OCI-LY7 (cell line): ENCODE results near the gene BICD1. TPM values are rescaled to one million over a fixed set of nuclear protein-coding genes. Genes with fewer than 3 reads are reported as not detected.
"Not testable (repeated sequence)": the region's sequence is repeated elsewhere in the genome, so short reads cannot be mapped to it uniquely, and the experiment has no call there.

ENCODE experiments used
- BruUV-seq: library from RNA; stranded (reverse); fragments of 400-500 nt; replicated peaks from 2 replicates; lab custom pipeline; 2021; lab: Mats Ljungman, UMichigan
- CTCF ChIA-PET: fragments of 300-600 bp; sonication (Branson Sonifier 250); formaldehyde crosslinking; loops from one replicate; lab custom pipeline; 2022; ENCODE audit warnings: antibody characterized with exemption; ENCODE audit not compliant: unreplicated experiment; lab: Charles Lee
- POLR2A ChIA-PET: fragments of 300-600 bp; sonication (Branson Sonifier 250); formaldehyde crosslinking; loops from one replicate; lab custom pipeline; 2022; ENCODE audit warnings: antibody characterized with exemption; lab: Charles Lee
- DNase-seq: peaks from one replicate; pipeline ENCODE4 v3.0.0-alpha.2; 2015; ENCODE audit warnings: low spot score
- H2AFZ ChIP-seq: fragments of 200-600 bp; sonication (generic), shearing (Covaris generic); 2 replicates; pipeline ENCODE4 v1.6.1; 2014; ENCODE audit warnings: mild to moderate bottlenecking, antibody characterized with exemption, low read length, moderate library complexity
- H3K27ac ChIP-seq: fragments of 200-600 bp; sonication (generic); 2 replicates; pipeline ENCODE4 v1.5.1; 2014; ENCODE audit warnings: mixed run types, low read depth, mild to moderate bottlenecking, moderate library complexity, low read length, inconsistent platforms; ENCODE audit not compliant: poor library complexity, severe bottlenecking
- H3K36me3 ChIP-seq: fragments of 200-600 bp; sonication (generic); 2 replicates; pipeline ENCODE4 v1.6.1; 2014; ENCODE audit warnings: mild to moderate bottlenecking, antibody characterized with exemption, low read length, moderate library complexity, mixed read lengths; ENCODE audit not compliant: insufficient read depth
- H3K4me1 ChIP-seq: fragments of 200-600 bp; sonication (generic); 2 replicates; pipeline ENCODE4 v1.5.1; 2014; ENCODE audit warnings: mild to moderate bottlenecking, low read length; ENCODE audit not compliant: insufficient read depth, poor library complexity, severe bottlenecking
- H3K4me2 ChIP-seq: fragments of 200-600 bp; sonication (generic); 2 replicates; pipeline ENCODE4 v1.6.1; 2014; ENCODE audit warnings: mild to moderate bottlenecking, low read length
- H3K4me3 ChIP-seq: fragments of 200-600 bp; sonication (generic); 2 replicates; pipeline ENCODE4 v1.5.1; 2014; ENCODE audit warnings: mild to moderate bottlenecking, low read depth, low read length; ENCODE audit not compliant: poor library complexity, severe bottlenecking
- H3K79me2 ChIP-seq: fragments of 200-600 bp; sonication (generic); 2 replicates; pipeline ENCODE4 v1.6.1; 2016; ENCODE audit warnings: low read depth, mild to moderate bottlenecking, low read length, moderate library complexity, mixed read lengths; ENCODE audit not compliant: insufficient read depth
- H3K9me2 ChIP-seq: fragments of 200-600 bp; sonication (generic); 2 replicates; pipeline ENCODE4 v1.6.1; 2016; ENCODE audit warnings: mild to moderate bottlenecking, low read length, mixed read lengths; ENCODE audit not compliant: insufficient read depth
- H3K9me3 ChIP-seq: fragments of 200-600 bp; sonication (generic); 2 replicates; pipeline ENCODE4 v1.6.1; 2014; ENCODE audit warnings: mild to moderate bottlenecking, mixed run types, low read length, mixed read lengths
- H4K20me1 ChIP-seq: fragments of 200-600 bp; sonication (generic); 2 replicates; pipeline ENCODE4 v1.6.1; 2014; ENCODE audit warnings: mild to moderate bottlenecking, antibody characterized with exemption, low read length, moderate library complexity, mixed read lengths; ENCODE audit not compliant: insufficient read depth
- EZH2phosphoT487 ChIP-seq: fragments of 200-600 bp; sonication (generic); IDR thresholded peaks from 2 replicates; pipeline ENCODE4 v1.6.1; 2018; ENCODE audit warnings: low read depth, borderline replicate concordance, mild to moderate bottlenecking, mixed run types, antibody characterized with exemption, low read length, moderate library complexity, mixed read lengths
- intact Hi-C: fragments of 100-400 bp; cut with micrococcal nuclease; formaldehyde crosslinking; loops from one replicate; pipeline ENCODE4 v1.10.0; 2022; ENCODE audit not compliant: unreplicated experiment
- total RNA-seq, 2 experiments: library from RNA; depleted of rRNA in 1 of 2; stranded (reverse); fragments of >200 nt in 1 of 2; shearing (Covaris generic) in 1 of 2; gene quantifications; 2 replicates each; pipeline ENCODE4 v1.2.3, GENCODE V29; 2014 to 2022
- TF ChIP-seq, protein P1 (sequence below): fragments of 200-600 bp; sonication (generic); conservative IDR thresholded peaks from 2 replicates; pipeline ENCODE4 v1.5.1; 2014; ENCODE audit warnings: mild to moderate bottlenecking, antibody characterized with exemption, low read length, moderate library complexity, mixed read lengths

The BICD1 gene
- total RNA-seq, 2 experiments from 2014 or later = 42.9 to 88.2 TPM

GRCh38 chr12:32098112-32098511, 8.5 kb upstream of the BICD1 start:
- Histone ChIP-seq H3K4me3 (no peak overlapping the region), H3K4me2 (no peak overlapping the region), H3K79me2 (no peaks in the 10 kb centered on the region), H2AFZ (no peak overlapping the region), H4K20me1 (no peaks in the 10 kb centered on the region), H3K4me1 (no peaks in the 10 kb centered on the region), H3K9me3 (no peaks in the 10 kb centered on the region), H3K27ac (no peak overlapping the region), H3K36me3 (no peaks in the 10 kb centered on the region), H3K9me2 (no peaks in the 10 kb centered on the region)
- ChIA-PET POLR2A (no interaction called here), CTCF (no interaction called here)
- no peak for DNase-seq
- TF ChIP-seq, protein P1, sequence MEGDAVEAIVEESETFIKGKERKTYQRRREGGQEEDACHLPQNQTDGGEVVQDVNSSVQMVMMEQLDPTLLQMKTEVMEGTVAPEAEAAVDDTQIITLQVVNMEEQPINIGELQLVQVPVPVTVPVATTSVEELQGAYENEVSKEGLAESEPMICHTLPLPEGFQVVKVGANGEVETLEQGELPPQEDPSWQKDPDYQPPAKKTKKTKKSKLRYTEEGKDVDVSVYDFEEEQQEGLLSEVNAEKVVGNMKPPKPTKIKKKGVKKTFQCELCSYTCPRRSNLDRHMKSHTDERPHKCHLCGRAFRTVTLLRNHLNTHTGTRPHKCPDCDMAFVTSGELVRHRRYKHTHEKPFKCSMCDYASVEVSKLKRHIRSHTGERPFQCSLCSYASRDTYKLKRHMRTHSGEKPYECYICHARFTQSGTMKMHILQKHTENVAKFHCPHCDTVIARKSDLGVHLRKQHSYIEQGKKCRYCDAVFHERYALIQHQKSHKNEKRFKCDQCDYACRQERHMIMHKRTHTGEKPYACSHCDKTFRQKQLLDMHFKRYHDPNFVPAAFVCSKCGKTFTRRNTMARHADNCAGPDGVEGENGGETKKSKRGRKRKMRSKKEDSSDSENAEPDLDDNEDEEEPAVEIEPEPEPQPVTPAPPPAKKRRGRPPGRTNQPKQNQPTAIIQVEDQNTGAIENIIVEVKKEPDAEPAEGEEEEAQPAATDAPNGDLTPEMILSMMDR = no peak
- TF ChIP-seq EZH2phosphoT487 = no peak
- intact Hi-C loops = no loop called here
- no TSS peak for BruUV-seq

DNA sequence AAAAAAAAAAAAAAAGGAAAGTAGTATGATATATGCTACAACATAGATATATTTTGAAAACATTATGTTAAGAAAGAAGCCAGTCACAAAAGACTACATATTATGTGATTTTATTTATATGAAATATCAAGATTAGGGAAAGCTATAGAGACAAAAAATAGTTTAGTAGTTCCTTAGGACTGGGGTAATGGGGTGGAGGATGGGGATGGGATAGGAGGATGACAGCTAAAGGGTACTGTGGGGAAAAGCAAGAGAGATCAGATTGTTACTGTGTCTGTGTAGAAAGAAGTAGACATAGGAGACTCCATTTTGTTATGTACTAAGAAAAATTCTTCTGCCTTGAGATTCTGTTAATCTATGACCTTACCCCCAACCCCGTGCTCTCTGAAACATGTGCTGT, 7.4 kb upstream of the BICD1 start:
- H3K4me1 ChIP-seq, H3K9me2 ChIP-seq, H3K36me3 ChIP-seq, DNase-seq, H2AFZ ChIP-seq, H3K4me2 ChIP-seq, H3K79me2 ChIP-seq, H3K27ac ChIP-seq, intact Hi-C loops, CTCF ChIA-PET, H4K20me1 ChIP-seq, H3K9me3 ChIP-seq, H3K4me3 ChIP-seq, BruUV-seq: not testable (repeated sequence)
- POLR2A ChIA-PET = interaction anchor here (0.7 kb wide), 2 partner anchors 15 to 172 kb away, joined by 3 to 10 read pairs; no protein-coding TSS in a partner anchor

- Histone ChIP-seq H4K20me1 (no peaks in the 10 kb centered on the region), H3K4me1 (peaks cover under 1% of the 10 kb centered on the region), H2AFZ (no peak overlapping the region), H3K9me3 (no peaks in the 10 kb centered on the region), H3K36me3 (no peaks in the 10 kb centered on the region), H3K9me2 (no peaks in the 10 kb centered on the region), H3K4me3 (no peak overlapping the region), H3K79me2 (no peaks in the 10 kb centered on the region), H3K4me2 (no peak overlapping the region), H3K27ac (no peak overlapping the region)
- POLR2A ChIA-PET = no interaction called here
- no TSS peak for BruUV-seq
- DNase-seq = no peak
- intact Hi-C loops = no loop called here
- CTCF ChIA-PET = no interaction called here
- TF ChIP-seq, protein P1 = no peak
- TF ChIP-seq EZH2phosphoT487 = no peak
Observed at GRCh38 chr12:32100361-32100760, 6.3 kb upstream of the BICD1 start.
